HCT116 (cell line): ENCODE measurements around the gene EYA2. TPM values are rescaled to one million over a fixed set of nuclear protein-coding genes. Genes with fewer than 3 reads are reported as not detected.

Experiments used
- ATAC-seq: fragments of 200-7000 bp; cut with Tn5 transposase; 2 replicates; pipeline ENCODE4 v1.9.1; 2020; ENCODE audit warnings: mild to moderate bottlenecking, moderate library complexity
- BruUV-seq: library from RNA; stranded (reverse); fragments of 400-500 nt; replicated peaks from 2 replicates; lab custom pipeline; 2021; lab: Mats Ljungman, UMichigan
- CTCF ChIA-PET: fragments of 300-600 bp; sonication (Branson Sonifier 250); formaldehyde crosslinking; loops from one replicate; lab custom pipeline; 2021; ENCODE audit warnings: antibody characterized with exemption; lab: Charles Lee
- POLR2A ChIA-PET: fragments of 300-600, 350-600 bp; sonication (Branson Sonifier 250); formaldehyde crosslinking; loops from one replicate; lab custom pipeline; 2021; ENCODE audit warnings: antibody characterized with exemption; lab: Charles Lee
- RAD21 ChIA-PET, 2 experiments: fragments of 300-600 bp; sonication (Branson Sonifier 250); formaldehyde crosslinking; loops; one replicate each; lab custom pipeline; 2023; ENCODE audit warnings: low total read pairs in 2 of 2; ENCODE audit not compliant: uncharacterized antibody in 2 of 2, unreplicated experiment in 2 of 2, low non-redundant PET in 1 of 2; lab: Charles Lee
- DNase-seq: peaks from one replicate; pipeline ENCODE4 v3.0.0-alpha.2; 2010; ENCODE audit warnings: low read depth, low spot score
- H2AFZ ChIP-seq: fragments of 200-600 bp; shearing (Covaris generic), sonication (generic); 2 replicates; pipeline ENCODE4 v1.6.1; 2017; ENCODE audit warnings: low read depth, mixed run types, mixed read lengths, antibody characterized with exemption, low read length; ENCODE audit not compliant: poor library complexity, severe bottlenecking
- H3K27ac ChIP-seq: 2 replicates; pipeline ENCODE4 v1.5.1; 2012; ENCODE audit warnings: low read depth, low read length
- H3K27me3 ChIP-seq: fragments of 200-600 bp; sonication (generic); 2 replicates; pipeline ENCODE4 v1.6.1; 2016; ENCODE audit warnings: mixed run types, low read length, mixed read lengths; ENCODE audit not compliant: insufficient read depth
- H3K36me3 ChIP-seq, 2 experiments: fragments of 200-500 bp in 1 of 2; fragments of 200-600 bp in 1 of 2; sonication (Bioruptor generic) in 1 of 2; sonication (generic) in 1 of 2; 2 replicates each; pipeline versions ENCODE4 v1.5.1 to v1.6.1; 2014 to 2016; ENCODE audit warnings: low read length in 2 of 2, inconsistent platforms in 1 of 2, mixed read lengths in 1 of 2, mixed run types in 1 of 2; ENCODE audit not compliant: insufficient read depth in 2 of 2, control insufficient read depth in 1 of 2
- H3K4me1 ChIP-seq, 2 experiments: fragments of 200-600 bp in 1 of 2; sonication (generic) in 1 of 2; 2 replicates each; pipeline versions ENCODE4 v1.5.1 to v1.6.1; 2012 to 2017; ENCODE audit warnings: low read length in 2 of 2, inconsistent platforms in 1 of 2, mild to moderate bottlenecking in 1 of 2, mixed read lengths in 1 of 2, mixed run types in 1 of 2, moderate library complexity in 1 of 2; ENCODE audit not compliant: insufficient read depth in 2 of 2, control insufficient read depth in 1 of 2
- H3K4me2 ChIP-seq: fragments of 200-600 bp; sonication (generic); 2 replicates; pipeline ENCODE4 v1.6.1; 2017; ENCODE audit warnings: mixed run types, low read length, mixed read lengths
- H3K4me3 ChIP-seq, 2 experiments: fragments of 200-600 bp in 1 of 2; sonication (generic) in 1 of 2; replicated peaks in 1 of 2; 2 replicates each; pipeline ENCODE4 v1.5.1; 2011 to 2016; ENCODE audit warnings: low read length in 2 of 2, control low read depth in 1 of 2, low read depth in 1 of 2, mild to moderate bottlenecking in 1 of 2, mixed read lengths in 1 of 2, mixed run types in 1 of 2
- H3K79me2 ChIP-seq: fragments of 200-600 bp; sonication (generic); 2 replicates; pipeline ENCODE4 v1.6.1; 2017; ENCODE audit warnings: mild to moderate bottlenecking, mixed run types, low read length, moderate library complexity, mixed read lengths; ENCODE audit not compliant: insufficient read depth
- H3K9ac ChIP-seq: fragments of 200-600 bp; sonication (generic); 2 replicates; pipeline ENCODE4 v1.6.1; 2016; ENCODE audit warnings: low read length, mixed read lengths
- H3K9me2 ChIP-seq: fragments of 200-600 bp; sonication (generic), shearing (Covaris generic); 2 replicates; pipeline ENCODE4 v1.6.1; 2017; ENCODE audit warnings: mixed run types, mild to moderate bottlenecking, moderate library complexity; ENCODE audit not compliant: insufficient read depth
- H3K9me3 ChIP-seq, 2 experiments: fragments of 200-500 bp in 1 of 2; fragments of 200-600 bp in 1 of 2; sonication (Bioruptor generic) in 1 of 2; sonication (generic) in 1 of 2; 2 replicates each; pipeline ENCODE4 v1.6.1; 2014 to 2017; ENCODE audit warnings: low read length in 2 of 2, mixed read lengths in 2 of 2, inconsistent platforms in 1 of 2, low read depth in 1 of 2, mild to moderate bottlenecking in 1 of 2, mixed run types in 1 of 2, moderate library complexity in 1 of 2; ENCODE audit not compliant: control insufficient read depth in 1 of 2, insufficient read depth in 1 of 2
- H4K20me1 ChIP-seq: fragments of 200-600 bp; sonication (generic), shearing (Covaris generic); 2 replicates; pipeline ENCODE4 v1.6.1; 2017; ENCODE audit warnings: mixed run types, mild to moderate bottlenecking, moderate library complexity; ENCODE audit not compliant: insufficient read depth
- CBX3 ChIP-seq: IDR thresholded peaks from 2 replicates; pipeline ENCODE4 v1.6.1; 2012; ENCODE audit warnings: low read depth
- CEBPB ChIP-seq: IDR thresholded peaks from 2 replicates; pipeline ENCODE4 v1.6.1; 2012; ENCODE audit warnings: low read depth
- EGR1 ChIP-seq: IDR thresholded peaks from 2 replicates; pipeline ENCODE4 v1.6.1; 2012; ENCODE audit warnings: low read depth
- ELF1 ChIP-seq: IDR thresholded peaks from 2 replicates; pipeline ENCODE4 v1.6.1; 2012; ENCODE audit warnings: low read depth, borderline replicate concordance
- EZH2 ChIP-seq: fragments of 200-600 bp; sonication (generic); IDR thresholded peaks from 2 replicates; pipeline ENCODE4 v1.6.1; 2017; ENCODE audit warnings: antibody characterized with exemption, mixed run types
- EZH2phosphoT487 ChIP-seq: fragments of 200-600 bp; IDR thresholded peaks from 2 replicates; pipeline ENCODE4 v1.6.1; 2018; ENCODE audit warnings: antibody characterized with exemption, borderline replicate concordance
- FOSL1 ChIP-seq: IDR thresholded peaks from 2 replicates; pipeline ENCODE4 v1.6.1; 2012; ENCODE audit warnings: low read depth
- POLR2A ChIP-seq: IDR thresholded peaks from 2 replicates; pipeline ENCODE4 v1.7.0; 2011; ENCODE audit warnings: borderline replicate concordance; ENCODE audit not compliant: insufficient read depth, insufficient read length; ENCODE audit errors: extremely low read depth
- POLR2AphosphoS5 ChIP-seq: IDR thresholded peaks from 2 replicates; pipeline ENCODE4 v1.6.1; 2011; ENCODE audit warnings: mild to moderate bottlenecking, low read depth, low read length, moderate library complexity
- RAD21 ChIP-seq: IDR thresholded peaks from 2 replicates; pipeline ENCODE4 v1.6.1; 2012; ENCODE audit warnings: low read depth, mild to moderate bottlenecking
- TCF7L2 ChIP-seq: IDR thresholded peaks from 2 replicates; pipeline ENCODE4 v1.7.0; 2011; ENCODE audit warnings: borderline replicate concordance, inconsistent platforms; ENCODE audit not compliant: insufficient read depth, insufficient read length; ENCODE audit errors: extremely low read depth
- YY1 ChIP-seq: IDR thresholded peaks from 2 replicates; pipeline ENCODE4 v1.6.1; 2011; ENCODE audit warnings: low read length, low read depth, moderate library complexity, mild to moderate bottlenecking; ENCODE audit not compliant: insufficient replicate concordance; ENCODE audit errors: extremely low read depth
- ZFX ChIP-seq: fragments of 450-650 bp; IDR thresholded peaks from 2 replicates; pipeline ENCODE4 v1.6.1; 2017
- ZNF274 ChIP-seq: fragments of 200-500 bp; sonication (Bioruptor generic); IDR thresholded peaks from 2 replicates; pipeline ENCODE4 v1.6.1; 2014; ENCODE audit warnings: mild to moderate bottlenecking, low read depth, low read length, inconsistent platforms
- intact Hi-C: fragments of 100-400 bp; cut with micrococcal nuclease; formaldehyde crosslinking; loops from 2 replicates; pipeline ENCODE4 v1.10.0; 2022
- total RNA-seq: library from RNA; stranded (reverse); gene quantifications from one replicate; pipeline ENCODE4 v1.2.1, GENCODE V29; 2021; ENCODE audit not compliant: unreplicated experiment
- TF ChIP-seq, protein P1 (sequence below): IDR thresholded peaks from 2 replicates; pipeline ENCODE4 v1.6.1; 2012
- TF ChIP-seq, protein P2 (sequence below): IDR thresholded peaks from 2 replicates; pipeline ENCODE4 v1.6.1; 2011; ENCODE audit warnings: mild to moderate bottlenecking, low read length, moderate library complexity; ENCODE audit not compliant: insufficient replicate concordance; ENCODE audit errors: extremely low read depth
- TF ChIP-seq, protein P3 (sequence below): IDR thresholded peaks from 2 replicates; pipeline ENCODE4 v1.6.1; 2012; ENCODE audit warnings: low read depth
- TF ChIP-seq, protein P4 (sequence below): IDR thresholded peaks from 2 replicates; pipeline ENCODE4 v1.6.1; 2012

EYA2 gene
- total RNA-seq, 1 experiment from 2014 or later, result not detected

DNA sequence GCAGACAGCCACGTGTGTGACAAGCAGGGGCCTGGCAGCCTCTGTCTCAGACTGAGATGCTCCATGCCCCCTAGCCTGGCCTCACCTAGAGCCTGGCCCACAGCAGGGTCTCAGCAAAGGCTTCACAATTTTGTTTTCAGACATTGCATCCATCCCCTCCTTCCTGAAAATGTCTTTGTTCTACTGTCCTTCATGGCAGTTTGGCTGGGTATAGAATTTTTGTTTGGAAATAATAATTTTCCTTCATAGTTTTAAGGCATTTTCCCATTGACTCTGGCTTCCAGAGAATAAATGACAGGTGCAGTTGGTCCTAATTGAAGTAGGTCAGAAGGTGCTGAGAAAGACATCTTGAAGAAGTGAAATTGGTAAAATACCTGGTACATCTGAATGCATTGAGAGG lies 216.2 kb downstream of the EYA2 start (continued):
- TF ChIP-seq ELF1 (no peak), POLR2AphosphoS5 (no peak), CEBPB (no peak)

DNA sequence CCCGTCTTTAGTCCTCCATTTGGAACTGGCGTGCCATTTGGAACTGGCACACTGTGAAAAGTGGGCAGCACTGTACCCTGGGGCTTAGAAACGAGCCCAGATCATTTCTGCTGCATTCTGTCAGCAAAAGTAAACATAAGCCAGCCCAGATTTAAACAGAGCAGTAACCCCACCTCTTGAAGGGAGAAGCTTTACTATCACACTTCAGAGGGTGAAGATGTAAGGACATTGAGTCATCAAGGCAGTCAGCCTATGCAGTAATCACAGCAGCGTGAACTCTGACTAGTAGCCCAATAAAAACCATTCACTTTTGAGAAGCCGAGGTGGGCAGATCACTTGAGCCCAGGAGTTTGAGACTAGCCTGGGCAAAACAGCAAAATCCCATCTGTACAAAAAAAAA lies 216.9 kb downstream of the EYA2 start:
- Histone ChIP-seq H3K4me2 (no peak overlapping the region), H3K4me1 (no peaks in the 10 kb centered on the region), H3K9me3 (peaks cover 8 to 18% of the 10 kb centered on the region in 2 experiments; a peak in 2 of 4 replicates), H3K27me3 (no peaks in the 10 kb centered on the region), H3K27ac (no peak overlapping the region), H3K36me3 (no peaks in the 10 kb centered on the region), H3K9ac (no peak overlapping the region), H3K4me3 (no peak overlapping the region), H3K9me2 (no peaks in the 10 kb centered on the region), H3K79me2 (no peaks in the 10 kb centered on the region), H4K20me1 (no peaks in the 10 kb centered on the region), H2AFZ (no peak overlapping the region)
- POLR2A ChIA-PET, result no interaction called here
- TF ChIP-seq, protein P1, sequence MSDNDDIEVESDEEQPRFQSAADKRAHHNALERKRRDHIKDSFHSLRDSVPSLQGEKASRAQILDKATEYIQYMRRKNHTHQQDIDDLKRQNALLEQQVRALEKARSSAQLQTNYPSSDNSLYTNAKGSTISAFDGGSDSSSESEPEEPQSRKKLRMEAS, result no peak
- TF ChIP-seq EZH2phosphoT487, result no peak
- TF ChIP-seq ELF1, result no peak
- no peak for TF ChIP-seq CEBPB
- TF ChIP-seq, protein P2, sequence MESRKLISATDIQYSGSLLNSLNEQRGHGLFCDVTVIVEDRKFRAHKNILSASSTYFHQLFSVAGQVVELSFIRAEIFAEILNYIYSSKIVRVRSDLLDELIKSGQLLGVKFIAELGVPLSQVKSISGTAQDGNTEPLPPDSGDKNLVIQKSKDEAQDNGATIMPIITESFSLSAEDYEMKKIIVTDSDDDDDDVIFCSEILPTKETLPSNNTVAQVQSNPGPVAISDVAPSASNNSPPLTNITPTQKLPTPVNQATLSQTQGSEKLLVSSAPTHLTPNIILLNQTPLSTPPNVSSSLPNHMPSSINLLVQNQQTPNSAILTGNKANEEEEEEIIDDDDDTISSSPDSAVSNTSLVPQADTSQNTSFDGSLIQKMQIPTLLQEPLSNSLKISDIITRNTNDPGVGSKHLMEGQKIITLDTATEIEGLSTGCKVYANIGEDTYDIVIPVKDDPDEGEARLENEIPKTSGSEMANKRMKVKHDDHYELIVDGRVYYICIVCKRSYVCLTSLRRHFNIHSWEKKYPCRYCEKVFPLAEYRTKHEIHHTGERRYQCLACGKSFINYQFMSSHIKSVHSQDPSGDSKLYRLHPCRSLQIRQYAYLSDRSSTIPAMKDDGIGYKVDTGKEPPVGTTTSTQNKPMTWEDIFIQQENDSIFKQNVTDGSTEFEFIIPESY, result no peak
- no peak for TF ChIP-seq ZNF274
- TF ChIP-seq POLR2AphosphoS5, result no peak
- TF ChIP-seq RAD21, result no peak
- TF ChIP-seq EZH2, result no peak
- no peak for TF ChIP-seq EGR1
- no peak for TF ChIP-seq CBX3
- no peak for TF ChIP-seq POLR2A
- no peak for TF ChIP-seq YY1
- TF ChIP-seq, protein P3, sequence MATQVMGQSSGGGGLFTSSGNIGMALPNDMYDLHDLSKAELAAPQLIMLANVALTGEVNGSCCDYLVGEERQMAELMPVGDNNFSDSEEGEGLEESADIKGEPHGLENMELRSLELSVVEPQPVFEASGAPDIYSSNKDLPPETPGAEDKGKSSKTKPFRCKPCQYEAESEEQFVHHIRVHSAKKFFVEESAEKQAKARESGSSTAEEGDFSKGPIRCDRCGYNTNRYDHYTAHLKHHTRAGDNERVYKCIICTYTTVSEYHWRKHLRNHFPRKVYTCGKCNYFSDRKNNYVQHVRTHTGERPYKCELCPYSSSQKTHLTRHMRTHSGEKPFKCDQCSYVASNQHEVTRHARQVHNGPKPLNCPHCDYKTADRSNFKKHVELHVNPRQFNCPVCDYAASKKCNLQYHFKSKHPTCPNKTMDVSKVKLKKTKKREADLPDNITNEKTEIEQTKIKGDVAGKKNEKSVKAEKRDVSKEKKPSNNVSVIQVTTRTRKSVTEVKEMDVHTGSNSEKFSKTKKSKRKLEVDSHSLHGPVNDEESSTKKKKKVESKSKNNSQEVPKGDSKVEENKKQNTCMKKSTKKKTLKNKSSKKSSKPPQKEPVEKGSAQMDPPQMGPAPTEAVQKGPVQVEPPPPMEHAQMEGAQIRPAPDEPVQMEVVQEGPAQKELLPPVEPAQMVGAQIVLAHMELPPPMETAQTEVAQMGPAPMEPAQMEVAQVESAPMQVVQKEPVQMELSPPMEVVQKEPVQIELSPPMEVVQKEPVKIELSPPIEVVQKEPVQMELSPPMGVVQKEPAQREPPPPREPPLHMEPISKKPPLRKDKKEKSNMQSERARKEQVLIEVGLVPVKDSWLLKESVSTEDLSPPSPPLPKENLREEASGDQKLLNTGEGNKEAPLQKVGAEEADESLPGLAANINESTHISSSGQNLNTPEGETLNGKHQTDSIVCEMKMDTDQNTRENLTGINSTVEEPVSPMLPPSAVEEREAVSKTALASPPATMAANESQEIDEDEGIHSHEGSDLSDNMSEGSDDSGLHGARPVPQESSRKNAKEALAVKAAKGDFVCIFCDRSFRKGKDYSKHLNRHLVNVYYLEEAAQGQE, result no peak
- TF ChIP-seq, protein P4, sequence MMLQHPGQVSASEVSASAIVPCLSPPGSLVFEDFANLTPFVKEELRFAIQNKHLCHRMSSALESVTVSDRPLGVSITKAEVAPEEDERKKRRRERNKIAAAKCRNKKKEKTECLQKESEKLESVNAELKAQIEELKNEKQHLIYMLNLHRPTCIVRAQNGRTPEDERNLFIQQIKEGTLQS, result no peak
- no peak for TF ChIP-seq TCF7L2
- TF ChIP-seq ZFX, result no peak
- no peak for TF ChIP-seq FOSL1
- DNase-seq, result no peak
- CTCF ChIA-PET, result no interaction called here
- BruUV-seq, result no TSS peak
- intact Hi-C loops, result no loop called here
- ATAC-seq, result no peak
- RAD21 ChIA-PET, result no interaction called here
